ENCODE measurements around the gene CABP1.

DNA sequence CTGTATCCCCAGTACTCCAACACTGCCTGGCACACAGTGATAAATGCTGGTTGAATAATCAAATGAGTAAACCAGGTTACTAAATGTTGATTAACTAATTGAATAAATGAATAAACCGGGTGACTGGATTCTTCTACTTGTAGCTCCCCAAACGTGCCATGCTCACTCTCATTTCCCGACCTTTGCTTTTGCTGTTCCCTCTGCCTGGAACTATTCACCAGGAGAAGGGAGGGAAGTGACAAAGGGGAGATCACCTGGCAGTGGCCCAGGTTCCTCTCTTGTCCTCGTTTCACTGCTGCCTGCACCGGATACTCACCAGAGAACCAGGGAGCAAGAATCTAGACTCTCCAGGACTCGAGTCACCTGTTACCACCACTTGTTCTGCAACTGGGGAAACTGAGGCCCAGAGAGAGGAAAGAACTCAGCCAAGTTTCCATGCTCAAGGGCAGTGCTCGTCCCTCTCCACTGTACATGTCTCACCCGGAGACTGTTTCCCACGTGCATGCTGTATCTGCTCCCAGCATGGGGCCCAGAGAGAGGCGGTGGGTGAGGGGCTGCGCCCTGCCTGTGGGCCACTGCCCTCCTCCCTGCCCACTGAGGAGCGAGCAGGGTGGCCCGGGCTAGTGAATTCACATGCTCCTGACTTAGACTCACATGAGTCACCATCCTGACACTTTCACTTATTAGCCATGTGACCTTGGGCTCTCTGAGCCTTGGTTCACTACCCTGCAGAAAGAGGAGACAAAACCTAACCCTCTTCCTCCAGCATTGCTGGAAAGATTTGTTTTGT is 41.6 kb upstream of the CABP1 start:
- no peak for TF ChIP-seq POLR2A (IDR thresholded peaks at IDR 0.05)
- TF ChIP-seq, protein P1, sequence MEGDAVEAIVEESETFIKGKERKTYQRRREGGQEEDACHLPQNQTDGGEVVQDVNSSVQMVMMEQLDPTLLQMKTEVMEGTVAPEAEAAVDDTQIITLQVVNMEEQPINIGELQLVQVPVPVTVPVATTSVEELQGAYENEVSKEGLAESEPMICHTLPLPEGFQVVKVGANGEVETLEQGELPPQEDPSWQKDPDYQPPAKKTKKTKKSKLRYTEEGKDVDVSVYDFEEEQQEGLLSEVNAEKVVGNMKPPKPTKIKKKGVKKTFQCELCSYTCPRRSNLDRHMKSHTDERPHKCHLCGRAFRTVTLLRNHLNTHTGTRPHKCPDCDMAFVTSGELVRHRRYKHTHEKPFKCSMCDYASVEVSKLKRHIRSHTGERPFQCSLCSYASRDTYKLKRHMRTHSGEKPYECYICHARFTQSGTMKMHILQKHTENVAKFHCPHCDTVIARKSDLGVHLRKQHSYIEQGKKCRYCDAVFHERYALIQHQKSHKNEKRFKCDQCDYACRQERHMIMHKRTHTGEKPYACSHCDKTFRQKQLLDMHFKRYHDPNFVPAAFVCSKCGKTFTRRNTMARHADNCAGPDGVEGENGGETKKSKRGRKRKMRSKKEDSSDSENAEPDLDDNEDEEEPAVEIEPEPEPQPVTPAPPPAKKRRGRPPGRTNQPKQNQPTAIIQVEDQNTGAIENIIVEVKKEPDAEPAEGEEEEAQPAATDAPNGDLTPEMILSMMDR (IDR thresholded peaks at IDR 0.05), result no peak
